HK-2 (cell line): Measurements from ENCODE around the gene TTLL13.
A peak's percentile ranks its signal among the peaks of the same experiment; 100 is the strongest.

ENCODE experiments used
- DNase-seq: peaks from one replicate; pipeline ENCODE4 v3.0.0-alpha.2; 2018; ENCODE audit not compliant: unreplicated experiment

The TTLL13 gene

GRCh38 chr15:90217671-90218394, 31.5 kb upstream of the TTLL13 start:
- no peak for DNase-seq

DNA sequence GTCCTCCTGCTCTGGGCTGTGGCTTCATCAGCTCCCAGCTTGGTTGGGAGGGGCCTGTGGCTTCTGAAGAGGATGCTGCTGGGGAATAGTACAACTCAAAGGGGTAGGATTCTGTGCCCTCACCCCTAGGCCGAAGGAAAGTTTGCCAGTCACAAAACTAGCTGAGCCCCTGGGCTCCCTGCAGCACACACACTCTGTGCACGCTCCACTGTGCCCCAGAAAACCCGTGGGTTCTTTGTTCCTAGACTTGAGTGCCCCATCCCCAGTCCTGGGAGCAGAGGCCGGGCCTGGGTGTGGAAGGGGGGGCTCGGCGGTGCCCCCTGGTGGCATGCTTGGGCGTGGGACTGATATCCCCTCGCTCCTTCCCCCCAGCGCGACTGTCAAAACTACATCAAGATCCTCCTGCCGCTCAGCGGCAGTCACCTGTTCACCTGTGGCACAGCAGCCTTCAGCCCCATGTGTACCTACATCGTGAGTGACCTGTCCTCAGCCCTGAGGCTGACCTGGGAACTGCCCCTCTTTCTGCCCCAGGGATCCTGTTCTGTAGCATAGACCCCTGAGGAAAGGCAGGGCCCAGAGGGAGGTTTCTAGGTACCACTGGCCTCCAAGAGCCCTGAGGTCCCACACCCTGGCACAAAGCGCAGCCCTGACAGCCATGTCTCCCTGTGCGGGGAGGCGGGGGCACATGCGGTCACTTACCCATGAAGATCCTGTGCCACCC, 29.8 kb upstream of the TTLL13 start:
- no peak for DNase-seq

DNA sequence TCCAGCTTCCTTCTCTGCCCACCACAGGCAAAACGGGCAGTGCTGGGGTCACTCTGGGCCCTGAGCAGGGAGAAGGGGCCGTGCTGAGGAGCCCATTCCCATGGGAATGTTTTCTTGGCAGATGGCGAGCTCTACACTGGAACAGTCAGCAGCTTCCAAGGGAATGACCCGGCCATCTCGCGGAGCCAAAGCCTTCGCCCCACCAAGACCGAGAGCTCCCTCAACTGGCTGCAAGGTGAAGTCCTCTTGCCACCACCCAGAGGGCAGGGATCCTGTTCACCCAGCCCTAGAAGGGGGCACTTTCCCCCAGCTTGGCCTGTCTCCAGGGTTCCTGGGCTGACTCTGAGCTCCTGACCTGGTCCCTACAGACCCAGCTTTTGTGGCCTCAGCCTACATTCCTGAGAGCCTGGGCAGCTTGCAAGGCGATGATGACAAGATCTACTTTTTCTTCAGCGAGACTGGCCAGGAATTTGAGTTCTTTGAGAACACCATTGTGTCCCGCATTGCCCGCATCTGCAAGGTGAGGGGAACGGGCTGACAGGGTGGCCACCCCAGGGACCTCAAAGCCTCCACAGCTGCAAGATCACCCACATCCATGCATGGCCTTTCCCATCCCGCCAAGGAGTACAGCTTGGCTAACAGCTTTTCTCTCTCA, 28.0 kb upstream of the TTLL13 start:
- peak; percentile 62 for DNase-seq

DNA sequence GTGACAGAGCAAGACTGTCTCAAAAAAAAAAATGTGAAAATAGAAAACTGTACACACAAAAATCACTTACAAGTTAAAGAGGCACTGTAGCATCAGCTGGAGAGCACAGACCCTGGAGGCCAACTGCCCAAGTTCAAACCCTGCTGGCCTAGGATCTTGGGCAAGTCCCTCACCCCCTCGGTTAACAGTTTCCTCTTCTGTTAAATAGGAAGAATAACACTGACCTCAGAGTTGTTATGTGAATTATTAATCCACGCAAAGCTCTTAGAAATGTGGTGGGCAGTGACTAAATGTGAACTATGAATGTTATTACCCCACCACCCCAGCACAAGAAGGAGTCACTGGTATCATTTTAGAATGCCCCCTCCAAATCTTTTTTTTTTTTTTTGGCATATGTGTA, 26.8 kb upstream of the TTLL13 start:
- DNase-seq = no peak

DNA sequence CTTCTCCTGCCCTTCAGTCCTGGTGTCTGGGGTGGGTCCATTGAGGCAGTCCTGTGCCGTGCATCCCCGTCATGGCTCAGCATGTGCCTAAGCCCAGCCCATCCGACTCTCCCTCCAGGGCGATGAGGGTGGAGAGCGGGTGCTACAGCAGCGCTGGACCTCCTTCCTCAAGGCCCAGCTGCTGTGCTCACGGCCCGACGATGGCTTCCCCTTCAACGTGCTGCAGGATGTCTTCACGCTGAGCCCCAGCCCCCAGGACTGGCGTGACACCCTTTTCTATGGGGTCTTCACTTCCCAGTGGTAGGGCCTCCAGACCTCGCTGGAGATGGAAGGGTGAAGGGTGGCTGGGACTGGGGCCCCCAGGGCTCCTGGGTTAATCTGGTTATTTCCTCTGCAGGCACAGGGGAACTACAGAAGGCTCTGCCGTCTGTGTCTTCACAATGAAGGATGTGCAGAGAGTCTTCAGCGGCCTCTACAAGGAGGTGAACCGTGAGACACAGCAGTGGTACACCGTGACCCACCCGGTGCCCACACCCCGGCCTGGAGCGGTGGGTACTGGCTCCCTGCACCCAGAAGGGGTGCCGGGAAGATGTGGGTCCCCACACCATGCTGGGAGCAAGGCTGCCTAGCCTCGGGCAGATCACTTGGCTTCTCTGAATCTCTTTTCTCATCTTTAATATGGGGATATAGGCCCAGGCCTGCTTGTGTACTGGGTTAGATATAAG, 25.8 kb upstream of the TTLL13 start:
- DNase-seq = no peak

DNA sequence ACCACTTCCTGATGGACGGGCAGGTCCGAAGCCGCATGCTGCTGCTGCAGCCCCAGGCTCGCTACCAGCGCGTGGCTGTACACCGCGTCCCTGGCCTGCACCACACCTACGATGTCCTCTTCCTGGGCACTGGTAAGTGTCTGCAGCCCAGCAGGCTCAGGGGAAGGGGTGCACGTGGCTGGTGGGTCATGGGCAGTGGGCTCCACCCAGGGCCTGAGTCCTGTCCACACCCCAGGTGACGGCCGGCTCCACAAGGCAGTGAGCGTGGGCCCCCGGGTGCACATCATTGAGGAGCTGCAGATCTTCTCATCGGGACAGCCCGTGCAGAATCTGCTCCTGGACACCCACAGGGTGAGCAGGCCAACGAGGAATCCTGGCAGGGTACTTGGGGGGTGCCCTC, 24.3 kb upstream of the TTLL13 start:
- no peak for DNase-seq

- no peak for DNase-seq
These were observed 23.7 kb upstream of the TTLL13 start for GRCh38 chr15:90225504-90226234.

DNA sequence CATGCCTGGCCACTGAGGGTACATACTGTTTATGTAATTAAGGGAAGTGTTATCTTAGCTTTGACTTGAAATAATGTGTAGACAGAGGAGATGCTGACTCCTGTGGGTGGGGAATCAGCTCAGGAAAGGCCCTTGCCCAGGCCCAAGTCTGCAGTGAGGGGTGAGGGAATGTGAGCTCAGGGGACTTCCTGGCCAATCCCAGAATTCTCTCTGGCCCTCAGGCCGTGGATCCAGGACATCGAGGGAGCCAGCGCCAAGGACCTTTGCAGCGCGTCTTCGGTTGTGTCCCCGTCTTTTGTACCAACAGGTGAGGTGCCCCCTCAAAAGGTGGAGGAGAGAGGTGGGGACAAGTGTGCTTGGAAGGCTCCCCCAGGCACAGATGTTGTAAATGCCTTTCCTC, 22.0 kb upstream of the TTLL13 start:
- DNase-seq = no peak

DNA sequence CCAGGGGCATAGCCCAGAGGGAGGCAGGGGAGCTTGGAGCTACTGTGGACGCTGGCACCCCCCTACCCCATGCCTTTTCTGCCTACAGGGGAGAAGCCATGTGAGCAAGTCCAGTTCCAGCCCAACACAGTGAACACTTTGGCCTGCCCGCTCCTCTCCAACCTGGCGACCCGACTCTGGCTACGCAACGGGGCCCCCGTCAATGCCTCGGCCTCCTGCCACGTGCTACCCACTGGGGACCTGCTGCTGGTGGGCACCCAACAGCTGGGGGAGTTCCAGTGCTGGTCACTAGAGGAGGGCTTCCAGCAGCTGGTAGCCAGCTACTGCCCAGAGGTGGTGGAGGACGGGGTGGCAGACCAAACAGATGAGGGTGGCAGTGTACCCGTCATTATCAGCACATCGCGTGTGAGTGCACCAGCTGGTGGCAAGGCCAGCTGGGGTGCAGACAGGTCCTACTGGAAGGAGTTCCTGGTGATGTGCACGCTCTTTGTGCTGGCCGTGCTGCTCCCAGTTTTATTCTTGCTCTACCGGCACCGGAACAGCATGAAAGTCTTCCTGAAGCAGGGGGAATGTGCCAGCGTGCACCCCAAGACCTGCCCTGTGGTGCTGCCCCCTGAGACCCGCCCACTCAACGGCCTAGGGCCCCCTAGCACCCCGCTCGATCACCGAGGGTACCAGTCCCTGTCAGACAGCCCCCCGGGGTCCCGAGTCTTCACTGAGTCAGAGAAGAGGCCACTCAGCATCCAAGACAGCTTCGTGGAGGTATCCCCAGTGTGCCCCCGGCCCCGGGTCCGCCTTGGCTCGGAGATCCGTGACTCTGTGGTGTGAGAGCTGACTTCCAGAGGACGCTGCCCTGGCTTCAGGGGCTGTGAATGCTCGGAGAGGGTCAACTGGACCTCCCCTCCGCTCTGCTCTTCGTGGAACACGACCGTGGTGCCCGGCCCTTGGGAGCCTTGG, 21.3 kb upstream of the TTLL13 start:
- no peak for DNase-seq

GRCh38 chr15:90228960-90229359, 20.4 kb upstream of the TTLL13 start:
- DNase-seq = no peak

DNA sequence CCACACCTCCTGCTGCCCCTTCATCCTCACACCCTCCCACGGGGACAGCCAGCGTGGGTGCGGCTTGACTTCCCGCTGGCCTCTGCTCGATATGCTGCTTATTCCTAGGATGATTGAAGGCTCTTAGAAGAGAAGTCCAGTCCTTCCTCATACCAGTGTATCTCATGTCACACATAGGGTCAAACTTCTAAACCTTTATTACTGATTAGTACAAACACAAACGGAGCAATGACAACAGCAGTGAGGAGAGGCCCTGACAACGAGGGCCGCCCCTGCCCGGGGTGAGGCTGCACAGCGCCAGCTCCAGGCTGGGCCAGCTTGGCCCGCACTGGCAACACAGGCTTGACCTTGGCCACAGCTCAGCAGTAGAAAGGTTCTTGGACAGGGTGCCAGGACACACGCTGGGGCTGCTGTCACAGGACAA, 19.3 kb upstream of the TTLL13 start:
- no peak for DNase-seq

DNA sequence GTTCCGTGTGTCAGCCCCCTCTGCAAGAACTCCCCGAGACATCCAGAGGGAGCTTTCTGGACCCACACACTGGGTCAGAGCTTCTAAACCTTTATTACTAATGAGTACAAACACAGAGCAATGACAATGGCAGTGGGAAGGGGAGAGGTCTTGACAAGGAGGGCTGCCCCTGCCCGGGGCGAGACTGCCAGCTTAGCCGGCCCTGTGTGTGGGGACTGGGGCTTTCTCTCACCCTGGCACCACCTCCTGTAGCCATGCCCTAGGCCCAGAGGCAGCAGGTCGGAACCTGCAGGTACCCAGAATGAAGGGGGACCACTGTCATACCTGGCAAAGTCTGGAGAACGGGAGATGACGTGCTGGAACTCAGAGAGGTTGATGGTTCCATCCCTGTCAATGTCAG, 18.7 kb upstream of the TTLL13 start:
- DNase-seq = no peak

- DNase-seq = no peak
These were observed 18.0 kb upstream of the TTLL13 start for GRCh38 chr15:90231028-90232017.

- no peak for DNase-seq
These were observed 17.2 kb upstream of the TTLL13 start for GRCh38 chr15:90232196-90232595.

DNA sequence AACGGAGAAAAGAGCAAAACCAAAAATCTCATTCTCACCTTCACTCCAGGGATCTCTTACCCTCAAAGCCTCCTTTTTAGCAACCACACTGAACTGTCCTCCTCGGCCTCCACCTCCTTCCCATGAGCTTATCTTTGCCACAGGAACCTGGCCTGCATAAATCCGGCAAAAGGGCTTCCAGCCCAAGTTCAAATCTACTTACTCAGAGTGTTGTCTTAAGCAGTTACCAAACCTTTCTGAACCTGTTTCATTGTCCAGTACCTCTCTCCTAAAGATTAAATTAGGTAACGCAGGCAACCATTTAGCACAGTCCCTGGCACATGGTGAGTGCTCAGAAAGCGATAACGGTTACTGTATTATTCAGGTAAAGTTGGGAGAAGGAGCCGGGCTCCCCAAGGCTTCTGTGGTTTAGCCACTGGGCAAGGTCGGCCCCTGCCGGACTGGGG, 16.4 kb upstream of the TTLL13 start:
- DNase-seq = no peak

- DNase-seq = peak; percentile 94
These were observed 15.8 kb upstream of the TTLL13 start, which contains the start of gene CIB1 for GRCh38 chr15:90233387-90234095. TSS of gene CIB1 (minus strand) at chr15:90233941. CDS start at chr15:90233885, 56 bp downstream.

- no peak for DNase-seq
These were observed 15.0 kb upstream of the TTLL13 start, which contains the start of gene GDPGP1 for GRCh38 chr15:90234096-90234988. TSS of gene GDPGP1 (plus strand) at chr15:90234209. CDS start at chr15:90240909, 6,700 bp downstream.
